ENCODE data around the gene P2RY13.

- TF ChIP-seq CTCF (conservative IDR thresholded peaks at IDR 0.05; ENCODE audit: low read length) (no peak), EZH2phosphoT487 (IDR thresholded peaks at IDR 0.05; ENCODE audit: borderline replicate concordance) (no peak)
Observed at GRCh38 chr3:151301787-151302186, 27.6 kb downstream of the P2RY13 start.
